Uterus (tissue), 4 donors: Measurements from ENCODE around the gene CSPG4. TPM values are rescaled to one million over a fixed set of nuclear protein-coding genes. Genes with fewer than 3 reads are reported as not detected.
"Not testable (repeated sequence)": the region's sequence is repeated elsewhere in the genome, so short reads cannot be mapped to it uniquely, and the experiment has no call there.

Source experiments
- DNase-seq, 2 donors: peaks; one replicate each; pipeline ENCODE4 v3.0.0-alpha.2; 2019 to 2020
- H3K27ac ChIP-seq, 2 donors: fragments of 200-600 bp; sonication (generic); 1 replicate in 1 of 2; 2 replicates in 1 of 2; pipeline ENCODE4 v1.5.1; 2016 to 2018
- H3K27me3 ChIP-seq, 2 donors: fragments of 200-600 bp; sonication (generic); one replicate each; pipeline ENCODE4 v1.5.1; 2018 to 2019; ENCODE audit warnings: control low read depth in 1 of 2
- H3K36me3 ChIP-seq, 2 donors: fragments of 200-600 bp; sonication (generic); one replicate each; pipeline ENCODE4 v1.5.1; 2019; ENCODE audit warnings: control low read depth in 1 of 2
- H3K4me1 ChIP-seq, 2 donors: fragments of 200-600 bp; sonication (generic); one replicate each; pipeline ENCODE4 v1.5.1; 2018 to 2019; ENCODE audit warnings: control low read depth in 1 of 2
- H3K4me3 ChIP-seq, 2 donors: fragments of 200-600 bp; sonication (generic); 1 replicate in 1 of 2; 2 replicates in 1 of 2; pipeline ENCODE4 v1.5.1; 2018 to 2019; ENCODE audit warnings: mild to moderate bottlenecking in 1 of 2
- H3K9me3 ChIP-seq, 2 donors: fragments of 200-600 bp; sonication (generic); one replicate each; pipeline ENCODE4 v1.5.1; 2019; ENCODE audit warnings: control low read depth in 1 of 2
- CTCF ChIP-seq, 4 experiments: fragments of 200-600 bp in 2 of 4; fragments of 450-650 bp in 2 of 4; sonication (generic) in 2 of 4; IDR thresholded peaks; one replicate each; pipeline ENCODE4 v1.5.1; 2016 to 2019; ENCODE audit warnings: antibody characterized with exemption in 4 of 4, mild to moderate bottlenecking in 2 of 4, moderate library complexity in 1 of 4
- POLR2A ChIP-seq, 2 donors: fragments of 450-650 bp; IDR thresholded peaks; one replicate each; pipeline ENCODE4 v1.6.1; 2016; ENCODE audit warnings: antibody characterized with exemption in 2 of 2, mild to moderate bottlenecking in 1 of 2, moderate library complexity in 1 of 2
- intact Hi-C: fragments of 100-400 bp; cut with DNase I; formaldehyde crosslinking; loops from one replicate; pipeline ENCODE4 v1.15.1; 2023; ENCODE audit warnings: low total_unique reads
- total RNA-seq, 4 donors: library from RNA; depleted of rRNA in 3 of 4; stranded (reverse); fragments of >200 nt in 3 of 4; gene quantifications; one replicate each; pipeline versions ENCODE4 v1.1.0 to v1.2.4, GENCODE V29; 2014 to 2023
- donor health status: DM: yes; HTN: yes; CAD: no.

CSPG4 gene
- total RNA-seq, 4 donors from 2014 or later, result 10.3 to 62.4 (median 46.7) TPM

- Histone ChIP-seq H3K27ac (no peak overlapping the region), H3K4me3 (no peak overlapping the region), H3K4me1 (peaks cover 3 to 11% of the 10 kb centered on the region in 2 donors), H3K36me3 (no peaks in the 10 kb centered on the region), H3K9me3 (no peaks in the 10 kb centered on the region), H3K27me3 (no peaks in the 10 kb centered on the region)
- intact Hi-C loops, result loop anchor here (5.0 kb wide), 1 partner anchor 46 kb away; no protein-coding TSS in a partner anchor
- no peak for TF ChIP-seq POLR2A (IDR thresholded peaks at IDR 0.05)
- no peak for TF ChIP-seq CTCF (IDR thresholded peaks at IDR 0.05)
- no peak for DNase-seq
Measured at GRCh38 chr15:75636026-75636425, 76.6 kb downstream of the CSPG4 start.

DNA sequence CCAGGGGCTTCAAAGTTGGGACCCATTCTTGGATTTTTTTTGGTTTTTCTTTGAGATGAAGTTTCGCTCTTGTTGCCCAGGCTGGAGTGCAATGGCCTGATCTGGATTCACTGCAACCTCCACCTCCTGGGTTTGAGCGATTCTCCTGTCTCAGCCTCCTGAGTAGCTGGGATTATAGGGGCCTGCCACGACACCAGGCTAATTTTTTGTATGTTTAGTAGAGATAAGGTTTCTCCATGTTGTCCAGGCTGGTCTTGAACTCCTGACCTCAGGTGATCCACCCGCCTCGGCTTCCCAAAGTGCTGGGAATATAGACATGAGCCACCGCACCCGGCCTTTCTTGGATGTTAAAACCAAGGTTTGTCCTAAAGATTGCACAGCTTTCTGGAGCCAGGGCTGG lies 78.7 kb downstream of the CSPG4 start:
- H3K4me3 ChIP-seq, H3K36me3 ChIP-seq, intact Hi-C loops, H3K27ac ChIP-seq, H3K9me3 ChIP-seq, H3K27me3 ChIP-seq, DNase-seq, H3K4me1 ChIP-seq: not testable (repeated sequence)

GRCh38 chr15:75631935-75632334 lies 80.7 kb downstream of the CSPG4 start:
- TF ChIP-seq CTCF (IDR thresholded peaks at IDR 0.05) (no peak), POLR2A (IDR thresholded peaks at IDR 0.05) (no peak)
- intact Hi-C loops, result no loop called here

DNA sequence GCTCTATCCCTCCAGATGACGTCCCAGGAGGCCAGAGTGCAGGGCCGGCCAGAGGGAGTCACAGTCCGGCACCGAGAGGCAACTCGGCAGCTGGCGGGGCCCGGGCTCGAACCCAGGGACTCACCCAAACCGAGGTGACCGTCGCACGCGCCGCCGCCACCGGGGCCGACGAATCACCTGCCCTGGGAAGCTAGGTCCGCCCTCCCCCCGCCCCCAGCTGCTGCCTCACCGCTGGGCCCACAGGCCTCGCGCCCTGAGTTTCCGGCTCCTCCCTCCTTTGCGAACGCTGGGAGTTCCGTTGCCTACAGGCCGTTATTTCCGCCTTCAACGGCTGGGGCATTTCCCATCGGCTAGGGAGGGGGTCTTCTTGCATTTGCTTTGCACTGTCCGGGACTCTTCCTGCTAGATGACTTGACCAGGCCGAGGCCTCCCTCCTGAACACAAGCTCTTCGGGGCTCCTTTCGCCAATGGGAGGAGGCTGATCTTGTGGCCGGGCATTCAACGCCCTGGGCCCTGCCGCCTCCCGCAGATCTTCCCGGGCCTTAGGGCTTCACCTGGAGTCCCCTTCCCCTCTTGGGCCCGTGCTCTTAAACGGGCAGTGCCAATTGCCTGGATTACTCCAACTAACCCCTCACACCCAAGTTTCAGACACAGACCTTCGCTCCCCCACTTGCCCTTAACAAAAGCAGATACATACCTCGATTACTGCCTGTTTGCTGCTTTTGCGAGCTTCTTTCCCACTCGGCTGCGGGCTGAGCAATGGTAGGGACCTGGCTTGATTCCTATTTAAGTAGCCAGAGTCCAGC lies 86.9 kb downstream of the CSPG4 start, which contains the start of gene SNUPN:
SNUPN (minus strand) TSS at position 184 of the 806 bp plus-strand sequence. CDS start 4,674 bp downstream, outside the sequence.
- Histone ChIP-seq H3K4me3 (peak within 1 kb of the TSS; percentile 75 to 97), H3K9me3 (no peaks in the 10 kb centered on the region)
- intact Hi-C loops, result loop anchor here (10.0 kb wide), 1 partner anchor 261 kb away; the partner anchor contains the start of gene MAN2C1

More at GRCh38 chr15:75631935-75632334, 80.7 kb downstream of the CSPG4 start:
- Histone ChIP-seq H3K4me1 (no peaks in the 10 kb centered on the region), H3K4me3 (no peak overlapping the region), H3K27ac (no peak overlapping the region), H3K9me3 (no peaks in the 10 kb centered on the region), H3K27me3 (no peaks in the 10 kb centered on the region), H3K36me3 (no peaks in the 10 kb centered on the region)
- DNase-seq, result no peak

More for the DNA sequence above, 86.9 kb downstream of the CSPG4 start, which contains the start of gene SNUPN:
- Histone ChIP-seq H3K27ac (peak within 1 kb of the TSS; percentile 94 to 95), H3K4me1 (peaks cover 0 to under 1% of the 10 kb centered on the region in 2 donors), H3K36me3 (no peaks in the 10 kb centered on the region), H3K27me3 (no peaks in the 10 kb centered on the region)
- TF ChIP-seq CTCF (IDR thresholded peaks at IDR 0.05), result peak in 1 of 4 experiments; percentile 28
- TF ChIP-seq POLR2A (IDR thresholded peaks at IDR 0.05), result peak in 1 of 2 donors; percentile 48
- DNase-seq, result peak; percentile 92 to 93

Other genes starting within 250 kb of the CSPG4 start
- 10 to 100 TPM in 2 of 4 donors, 1 to 10 TPM in 2; 5.6 to 33.0 (median 18.9) TPM for gene PTPN9, start 133.5 kb downstream of the CSPG4 start, total RNA-seq
- 10 to 100 TPM in 3 of 4 donors, 1 to 10 TPM in 1; 2.0 to 35.8 (median 29.1) TPM for gene SNUPN, start 87.1 kb downstream of the CSPG4 start, total RNA-seq
- gene IMP3, start 72.6 kb downstream of the CSPG4 start, total RNA-seq, result 100 to 1,000 TPM in 1 of 4 donors, 10 to 100 TPM in 3; 32.9 to 171 (median 68.5) TPM
- 10 to 100 TPM in 3 of 4 donors, 1 to 10 TPM in 1; 8.7 to 43.6 (median 28.2) TPM for gene SNX33, start 64.9 kb downstream of the CSPG4 start, total RNA-seq
- 10 to 100 TPM; 36.6 to 71.7 (median 57.9) TPM for gene UBE2Q2, start 130.6 kb upstream of the CSPG4 start, total RNA-seq
- 10 to 100 TPM in 3 of 4 donors, 1 to 10 TPM in 1; 5.4 to 41.7 (median 17.9) TPM for gene FBXO22, start 191.0 kb upstream of the CSPG4 start, total RNA-seq